Fibroblast of lung (primary cell): ENCODE results near the gene CYP2W1. TPM values are rescaled to one million over a fixed set of nuclear protein-coding genes. Genes with fewer than 3 reads are reported as not detected.

ENCODE experiments used
- DNase-seq, 2 donors: peaks; one replicate each; pipeline versions ENCODE4 v3.0.0 to v3.0.0-alpha.2; 2010; ENCODE audit warnings: low read depth in 2 of 2
- H2AFZ ChIP-seq: 2 replicates; pipeline ENCODE4 v1.5.1; 2012; ENCODE audit warnings: low read length, control low read depth, inconsistent platforms
- H3K27ac ChIP-seq: 2 replicates; pipeline ENCODE4 v1.5.1; 2011; ENCODE audit warnings: low read length, control low read depth; ENCODE audit not compliant: insufficient read depth
- H3K27me3 ChIP-seq: 2 replicates; pipeline ENCODE4 v1.5.1; 2011; ENCODE audit warnings: mild to moderate bottlenecking, low read length; ENCODE audit not compliant: control insufficient read depth, insufficient read depth
- H3K36me3 ChIP-seq: 2 replicates; pipeline ENCODE4 v1.5.1; 2011; ENCODE audit warnings: low read length; ENCODE audit not compliant: control insufficient read depth, insufficient read depth
- H3K4me1 ChIP-seq: 2 replicates; pipeline ENCODE4 v1.5.1; 2011; ENCODE audit warnings: low read length; ENCODE audit not compliant: control insufficient read depth, insufficient read depth; ENCODE audit errors: extremely low read depth
- H3K4me2 ChIP-seq: 2 replicates; pipeline ENCODE4 v1.5.1; 2011; ENCODE audit warnings: low read length, control low read depth; ENCODE audit not compliant: insufficient read depth; ENCODE audit errors: extremely low read depth
- H3K4me3 ChIP-seq, 4 experiments: fragments of 200-600 bp in 1 of 4; sonication (generic) in 1 of 4; replicated peaks in 1 of 4; 2 replicates each; pipeline ENCODE4 v1.5.1; 2011 to 2016; ENCODE audit warnings: low read length in 4 of 4, low read depth in 3 of 4, mild to moderate bottlenecking in 3 of 4, control low read depth in 2 of 4, inconsistent platforms in 1 of 4, mixed read lengths in 1 of 4; ENCODE audit not compliant: insufficient read depth in 1 of 4; ENCODE audit errors: control extremely low read depth in 1 of 4
- H3K79me2 ChIP-seq: 2 replicates; pipeline ENCODE4 v1.5.1; 2012; ENCODE audit warnings: mild to moderate bottlenecking, low read length, inconsistent platforms; ENCODE audit not compliant: control insufficient read depth, insufficient read depth
- H3K9ac ChIP-seq: 2 replicates; pipeline ENCODE4 v1.5.1; 2011; ENCODE audit warnings: mild to moderate bottlenecking, low read length, control low read depth; ENCODE audit not compliant: insufficient read depth
- H3K9me3 ChIP-seq: 2 replicates; pipeline ENCODE4 v1.5.1; 2012; ENCODE audit warnings: low read depth, low read length; ENCODE audit not compliant: control insufficient read depth, insufficient read depth
- H4K20me1 ChIP-seq: 2 replicates; pipeline ENCODE4 v1.5.1; 2011; ENCODE audit warnings: low read length; ENCODE audit not compliant: control insufficient read depth, insufficient read depth; ENCODE audit errors: extremely low read depth
- EZH2 ChIP-seq: IDR thresholded peaks from 2 replicates; pipeline ENCODE4 v1.5.1; 2012; ENCODE audit warnings: low read length, control low read depth, mild to moderate bottlenecking; ENCODE audit errors: missing control alignments
- polyA plus RNA-seq, 2 donors: library from polyadenylated mRNA; depleted of rRNA in 1 of 2; stranded (reverse) in 1 of 2; unstranded in 1 of 2; fragments of >200 nt; gene quantifications; 2 replicates each; pipeline ENCODE4 v1.2.1, GENCODE V29; 2011 to 2012; ENCODE audit warnings: missing spikeins in 1 of 2
- total RNA-seq: library from RNA; depleted of rRNA; stranded (reverse); fragments of >200 nt; gene quantifications from 2 replicates; pipeline ENCODE4 v1.2.1, GENCODE V29; 2014
- TF ChIP-seq, protein P1 (sequence below), 2 donors: IDR thresholded peaks in 1 of 2; conservative IDR thresholded peaks in 1 of 2; 1 replicate in 1 of 2; 2 replicates in 1 of 2; pipeline ENCODE4 v1.5.1; 2011 to 2012; ENCODE audit warnings: low read length in 2 of 2, control low read depth in 1 of 2, inconsistent platforms in 1 of 2, low read depth in 1 of 2, mild to moderate bottlenecking in 1 of 2

CYP2W1 gene
- total and polyA plus RNA-seq, 2 donors (not counting 1 experiment from before 2014, with no cell fraction given) = not detected

DNA sequence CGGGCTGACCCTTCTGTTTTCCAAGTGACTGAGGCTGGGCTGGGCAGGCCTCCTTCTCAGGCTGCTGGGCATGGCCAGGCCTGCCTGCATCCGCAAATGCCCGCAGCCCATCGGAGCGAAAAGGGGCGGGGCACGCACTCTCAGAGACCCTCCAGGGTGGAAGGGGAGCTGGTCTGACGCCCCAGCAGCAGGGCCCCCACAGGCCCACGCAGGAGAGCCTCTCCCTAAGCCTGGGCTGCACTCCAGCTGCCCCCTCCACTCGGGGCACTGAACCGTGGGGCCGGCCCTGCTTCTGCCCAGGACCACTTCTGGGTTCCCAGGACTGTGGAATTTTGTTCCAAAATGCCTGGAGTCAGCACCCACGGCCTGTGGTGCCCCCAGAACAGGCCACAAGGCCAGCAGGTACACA lies 37.8 kb upstream of the CYP2W1 start:
- Histone ChIP-seq H3K4me3 (no peak overlapping the region), H3K9ac (no peak overlapping the region), H3K4me2 (no peak overlapping the region), H2AFZ (no peak overlapping the region), H3K27ac (no peak overlapping the region), H4K20me1 (no peaks in the 10 kb centered on the region), H3K4me1 (no peaks in the 10 kb centered on the region), H3K79me2 (no peaks in the 10 kb centered on the region), H3K36me3 (no peaks in the 10 kb centered on the region), H3K9me3 (no peaks in the 10 kb centered on the region), H3K27me3 (no peaks in the 10 kb centered on the region)
- no peak for DNase-seq
- TF ChIP-seq, protein P1, sequence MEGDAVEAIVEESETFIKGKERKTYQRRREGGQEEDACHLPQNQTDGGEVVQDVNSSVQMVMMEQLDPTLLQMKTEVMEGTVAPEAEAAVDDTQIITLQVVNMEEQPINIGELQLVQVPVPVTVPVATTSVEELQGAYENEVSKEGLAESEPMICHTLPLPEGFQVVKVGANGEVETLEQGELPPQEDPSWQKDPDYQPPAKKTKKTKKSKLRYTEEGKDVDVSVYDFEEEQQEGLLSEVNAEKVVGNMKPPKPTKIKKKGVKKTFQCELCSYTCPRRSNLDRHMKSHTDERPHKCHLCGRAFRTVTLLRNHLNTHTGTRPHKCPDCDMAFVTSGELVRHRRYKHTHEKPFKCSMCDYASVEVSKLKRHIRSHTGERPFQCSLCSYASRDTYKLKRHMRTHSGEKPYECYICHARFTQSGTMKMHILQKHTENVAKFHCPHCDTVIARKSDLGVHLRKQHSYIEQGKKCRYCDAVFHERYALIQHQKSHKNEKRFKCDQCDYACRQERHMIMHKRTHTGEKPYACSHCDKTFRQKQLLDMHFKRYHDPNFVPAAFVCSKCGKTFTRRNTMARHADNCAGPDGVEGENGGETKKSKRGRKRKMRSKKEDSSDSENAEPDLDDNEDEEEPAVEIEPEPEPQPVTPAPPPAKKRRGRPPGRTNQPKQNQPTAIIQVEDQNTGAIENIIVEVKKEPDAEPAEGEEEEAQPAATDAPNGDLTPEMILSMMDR (conservative IDR thresholded peaks at IDR 0.05 in 1 of 2, IDR thresholded peaks at IDR 0.05 in 1 of 2; ENCODE audit: low read depth in 1 of 2, low read length in 2 of 2) = no peak
- TF ChIP-seq EZH2 = no peak

DNA sequence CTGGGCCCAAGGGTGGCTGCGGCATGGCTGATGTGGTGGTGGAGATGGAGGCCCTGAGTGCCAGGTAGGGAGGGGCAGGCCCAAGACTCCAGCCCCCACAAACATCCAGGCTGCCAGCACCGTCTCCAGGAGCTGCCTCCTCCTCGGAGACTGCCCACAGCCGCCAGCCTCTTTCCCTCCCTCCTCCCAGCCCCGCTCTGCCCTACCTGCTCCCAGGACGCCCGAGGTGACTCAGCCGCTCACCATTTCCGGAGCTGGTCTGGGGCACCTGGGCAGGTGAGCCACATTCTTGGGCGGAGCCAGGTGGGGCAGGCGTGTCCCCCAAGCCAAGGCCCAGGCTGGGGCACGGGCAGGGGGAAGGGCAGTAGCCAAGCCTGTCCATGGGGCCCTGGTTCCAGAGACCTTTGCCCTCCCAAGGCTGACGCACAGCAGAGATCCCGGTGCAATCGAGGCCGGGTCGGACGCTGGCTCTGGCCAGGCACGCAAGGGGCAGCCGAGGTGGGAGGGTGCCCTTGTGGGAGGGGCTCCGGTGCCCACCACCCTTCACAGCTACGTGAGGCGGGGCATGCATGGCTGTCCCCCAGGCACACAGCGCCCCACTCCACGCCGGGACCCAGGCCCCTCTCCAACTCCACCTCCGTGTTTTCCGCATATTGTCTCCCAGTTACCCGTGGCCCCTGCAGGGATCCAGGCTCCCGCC lies 37.3 kb upstream of the CYP2W1 start:
- no peak overlapping the region for H3K9ac ChIP-seq
- H3K27me3 ChIP-seq = no peaks in the 10 kb centered on the region
- H2AFZ ChIP-seq = no peak overlapping the region
- TF ChIP-seq EZH2 = no peak
- TF ChIP-seq, protein P1 (conservative IDR thresholded peaks at IDR 0.05 in 1 of 2, IDR thresholded peaks at IDR 0.05 in 1 of 2; ENCODE audit: low read depth in 1 of 2, low read length in 2 of 2) = no peak
- no peaks in the 10 kb centered on the region for H3K36me3 ChIP-seq
- no peak overlapping the region for H3K4me2 ChIP-seq
- no peaks in the 10 kb centered on the region for H3K4me1 ChIP-seq
- no peaks in the 10 kb centered on the region for H4K20me1 ChIP-seq
- H3K4me3 ChIP-seq = no peak overlapping the region
- no peaks in the 10 kb centered on the region for H3K79me2 ChIP-seq
- H3K27ac ChIP-seq = no peak overlapping the region
- H3K9me3 ChIP-seq = no peaks in the 10 kb centered on the region
- DNase-seq = no peak

DNA sequence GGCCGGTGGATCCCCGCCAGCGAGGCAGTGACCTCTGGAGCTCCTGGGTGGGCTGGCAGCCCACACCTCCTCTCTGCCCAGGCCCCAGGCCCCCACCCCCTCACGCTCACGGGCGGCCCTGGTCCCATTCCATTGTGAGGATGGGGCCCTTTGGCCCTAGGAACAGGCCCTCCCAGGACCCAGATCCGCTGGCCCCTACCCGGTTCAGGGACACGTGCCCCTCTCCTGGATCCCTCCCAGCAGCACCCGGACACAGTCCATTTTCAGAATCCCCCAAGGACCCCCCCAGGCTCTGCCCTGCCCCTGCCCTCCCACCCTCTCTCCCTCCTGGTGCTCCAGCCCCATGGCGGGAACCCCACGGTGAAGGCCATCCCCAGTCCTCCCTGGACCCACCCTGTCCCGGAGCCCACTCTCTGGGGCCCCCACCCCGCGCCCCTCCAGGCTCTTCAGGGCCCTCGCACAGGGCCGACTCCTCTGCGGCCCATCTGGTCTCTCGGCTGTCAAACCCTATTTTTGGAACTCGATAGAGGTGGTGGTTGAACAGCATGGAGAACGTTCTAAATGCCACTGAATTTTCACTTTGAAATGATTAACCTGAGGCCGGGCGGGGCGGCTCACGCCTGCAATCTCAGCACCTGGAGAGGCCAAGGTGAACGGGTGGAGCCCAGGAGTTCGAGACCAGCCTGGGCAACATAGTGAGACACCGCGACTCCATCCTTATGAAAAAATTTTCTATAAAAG lies 36.6 kb upstream of the CYP2W1 start:
- no peaks in the 10 kb centered on the region for H4K20me1 ChIP-seq

More for the DNA sequence above, 36.6 kb upstream of the CYP2W1 start:
- no peak for DNase-seq
- TF ChIP-seq EZH2 = no peak
- TF ChIP-seq, protein P1 (conservative IDR thresholded peaks at IDR 0.05 in 1 of 2, IDR thresholded peaks at IDR 0.05 in 1 of 2; ENCODE audit: low read depth in 1 of 2, low read length in 2 of 2) = no peak
- Histone ChIP-seq H3K79me2 (no peaks in the 10 kb centered on the region), H3K4me1 (no peaks in the 10 kb centered on the region), H3K36me3 (no peaks in the 10 kb centered on the region), H3K4me2 (no peak overlapping the region), H3K9me3 (no peaks in the 10 kb centered on the region), H3K27ac (no peak overlapping the region), H3K27me3 (no peaks in the 10 kb centered on the region), H2AFZ (no peak overlapping the region), H3K4me3 (no peak overlapping the region), H3K9ac (no peak overlapping the region)
